ENCODE measurements around the gene WBP1L. TPM values are rescaled to one million over a fixed set of nuclear protein-coding genes. Genes with fewer than 3 reads are reported as not detected.

Gene WBP1L
- total RNA-seq, 1 donor from 2014 or later, result 29.6 TPM

DNA sequence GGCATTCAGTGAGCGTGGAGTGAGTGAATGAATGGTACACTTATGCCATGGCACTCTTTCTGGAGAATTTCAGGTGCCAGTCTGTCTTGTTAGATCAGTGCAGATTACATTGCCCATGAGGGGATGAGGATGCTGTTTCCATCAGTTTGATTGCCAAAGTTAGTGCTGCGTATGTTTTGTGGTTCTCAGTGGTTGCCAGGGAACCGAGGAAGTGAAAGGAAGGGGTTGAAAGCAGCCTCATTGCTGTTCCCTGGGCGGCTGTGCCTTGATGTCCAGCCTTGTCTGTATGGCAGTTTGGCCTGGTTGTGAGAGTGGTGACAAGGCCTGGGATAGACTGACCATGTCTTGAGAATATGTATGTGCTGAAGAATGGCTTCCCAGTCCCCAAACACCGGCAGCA, 30.2 kb downstream of the WBP1L start:
- Mint-ChIP-seq H3K27ac (ENCODE audit: unreplicated experiment) (no peak overlapping the region), H3K9me3 (ENCODE audit: unreplicated experiment) (peaks cover 6% of the 10 kb centered on the region), H3K36me3 (ENCODE audit: unreplicated experiment) (no peaks in the 10 kb centered on the region), H3K4me3 (ENCODE audit: unreplicated experiment) (no peak overlapping the region), H3K4me1 (ENCODE audit: low read depth, unreplicated experiment) (peaks cover 18% of the 10 kb centered on the region), H3K27me3 (ENCODE audit: unreplicated experiment) (peaks cover 6% of the 10 kb centered on the region)
- no peak for DNase-seq
- TF ChIP-seq, protein P1, sequence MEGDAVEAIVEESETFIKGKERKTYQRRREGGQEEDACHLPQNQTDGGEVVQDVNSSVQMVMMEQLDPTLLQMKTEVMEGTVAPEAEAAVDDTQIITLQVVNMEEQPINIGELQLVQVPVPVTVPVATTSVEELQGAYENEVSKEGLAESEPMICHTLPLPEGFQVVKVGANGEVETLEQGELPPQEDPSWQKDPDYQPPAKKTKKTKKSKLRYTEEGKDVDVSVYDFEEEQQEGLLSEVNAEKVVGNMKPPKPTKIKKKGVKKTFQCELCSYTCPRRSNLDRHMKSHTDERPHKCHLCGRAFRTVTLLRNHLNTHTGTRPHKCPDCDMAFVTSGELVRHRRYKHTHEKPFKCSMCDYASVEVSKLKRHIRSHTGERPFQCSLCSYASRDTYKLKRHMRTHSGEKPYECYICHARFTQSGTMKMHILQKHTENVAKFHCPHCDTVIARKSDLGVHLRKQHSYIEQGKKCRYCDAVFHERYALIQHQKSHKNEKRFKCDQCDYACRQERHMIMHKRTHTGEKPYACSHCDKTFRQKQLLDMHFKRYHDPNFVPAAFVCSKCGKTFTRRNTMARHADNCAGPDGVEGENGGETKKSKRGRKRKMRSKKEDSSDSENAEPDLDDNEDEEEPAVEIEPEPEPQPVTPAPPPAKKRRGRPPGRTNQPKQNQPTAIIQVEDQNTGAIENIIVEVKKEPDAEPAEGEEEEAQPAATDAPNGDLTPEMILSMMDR (IDR thresholded peaks at IDR 0.05; ENCODE audit: partially characterized antibody, unreplicated experiment), result no peak

DNA sequence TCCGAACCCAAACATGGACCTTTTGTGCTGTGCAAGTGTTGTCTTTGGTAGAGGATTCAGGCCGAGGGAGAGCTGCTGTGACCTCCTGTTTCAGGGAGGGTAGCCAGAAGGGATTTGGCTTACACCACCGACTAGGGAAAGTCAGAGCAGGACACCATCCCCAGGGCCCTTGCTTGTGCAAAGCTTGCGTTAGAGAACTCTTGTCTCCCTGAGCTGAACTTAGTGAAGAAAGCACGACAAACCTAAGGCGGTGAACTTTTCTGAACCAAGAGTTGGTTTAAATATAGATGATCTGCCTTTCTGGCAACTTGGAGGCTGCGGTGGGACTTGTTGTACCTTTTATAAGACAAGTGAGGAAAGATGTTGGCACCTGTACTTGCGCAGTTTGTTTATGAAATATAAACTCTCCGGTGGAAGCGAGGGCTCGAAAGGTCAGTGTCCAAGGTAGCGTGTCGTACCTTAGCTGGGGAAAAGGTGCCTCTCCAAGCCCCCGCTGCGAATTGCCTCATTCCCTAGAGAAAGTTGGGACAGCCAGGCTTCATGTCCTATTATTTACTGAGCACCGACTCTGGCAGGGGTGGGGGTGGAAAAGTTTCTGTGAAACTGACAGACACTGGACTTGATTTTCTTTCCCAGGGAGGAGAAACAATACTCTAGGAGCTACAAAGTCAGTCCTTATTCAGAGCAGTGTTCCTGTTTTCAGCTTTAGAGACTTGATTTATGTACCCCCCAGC, 31.6 kb downstream of the WBP1L start:
- no peaks in the 10 kb centered on the region for H3K36me3 Mint-ChIP-seq (ENCODE audit: unreplicated experiment)
- peaks cover 18% of the 10 kb centered on the region for H3K4me1 Mint-ChIP-seq (ENCODE audit: low read depth, unreplicated experiment)
- no peak overlapping the region for H3K27ac Mint-ChIP-seq (ENCODE audit: unreplicated experiment)
- H3K4me3 Mint-ChIP-seq (ENCODE audit: unreplicated experiment), result no peak overlapping the region
- TF ChIP-seq, protein P1 (IDR thresholded peaks at IDR 0.05; ENCODE audit: partially characterized antibody, unreplicated experiment), result no peak
- H3K27me3 Mint-ChIP-seq (ENCODE audit: unreplicated experiment), result peaks cover 6% of the 10 kb centered on the region
- H3K9me3 Mint-ChIP-seq (ENCODE audit: unreplicated experiment), result peaks cover 6% of the 10 kb centered on the region
- no peak for DNase-seq

DNA sequence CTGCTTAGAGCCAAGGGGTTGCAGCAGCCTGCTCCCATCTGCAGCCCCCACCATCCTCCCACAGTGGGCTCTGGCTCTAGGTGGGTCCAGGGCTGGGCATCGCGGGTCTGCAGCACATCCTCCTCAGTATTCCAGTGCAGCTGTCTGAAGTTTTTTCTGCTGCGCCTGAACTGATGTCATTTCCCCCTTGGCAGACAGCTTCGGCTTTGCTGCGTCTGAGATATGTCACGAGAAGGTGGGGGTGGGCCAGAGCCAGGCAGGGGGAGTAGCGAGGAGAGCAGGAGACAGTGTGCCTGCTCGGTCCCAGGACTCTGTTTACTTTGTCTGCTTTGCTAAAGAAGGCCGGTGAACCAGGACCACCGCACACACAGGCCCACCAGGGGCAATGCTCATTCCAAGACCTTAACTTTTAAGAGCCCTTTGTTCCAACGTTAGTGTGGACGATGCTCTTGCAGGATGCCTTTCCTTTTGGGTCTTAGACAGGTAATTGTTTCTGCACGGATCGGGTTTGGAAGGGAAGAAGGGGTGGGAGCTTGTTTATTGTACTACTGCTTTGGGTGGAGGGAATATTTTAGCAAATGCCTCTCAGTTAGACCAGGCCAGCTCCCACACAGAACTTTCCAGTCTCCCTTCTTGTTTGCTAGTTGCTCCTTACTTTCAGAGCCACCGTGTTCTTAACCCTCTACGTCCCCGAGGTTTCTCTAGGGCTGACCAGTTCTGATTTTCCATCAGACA, 32.4 kb downstream of the WBP1L start:
- H3K36me3 Mint-ChIP-seq (ENCODE audit: unreplicated experiment), result no peaks in the 10 kb centered on the region
- no peak for DNase-seq
- TF ChIP-seq, protein P1 (IDR thresholded peaks at IDR 0.05; ENCODE audit: partially characterized antibody, unreplicated experiment), result no peak
- H3K27me3 Mint-ChIP-seq (ENCODE audit: unreplicated experiment), result peaks cover 6% of the 10 kb centered on the region
- H3K27ac Mint-ChIP-seq (ENCODE audit: unreplicated experiment), result no peak overlapping the region
- H3K4me3 Mint-ChIP-seq (ENCODE audit: unreplicated experiment), result peak overlapping the region; percentile 3
- peaks cover 6% of the 10 kb centered on the region for H3K9me3 Mint-ChIP-seq (ENCODE audit: unreplicated experiment)
- peaks cover 18% of the 10 kb centered on the region for H3K4me1 Mint-ChIP-seq (ENCODE audit: low read depth, unreplicated experiment)

DNA sequence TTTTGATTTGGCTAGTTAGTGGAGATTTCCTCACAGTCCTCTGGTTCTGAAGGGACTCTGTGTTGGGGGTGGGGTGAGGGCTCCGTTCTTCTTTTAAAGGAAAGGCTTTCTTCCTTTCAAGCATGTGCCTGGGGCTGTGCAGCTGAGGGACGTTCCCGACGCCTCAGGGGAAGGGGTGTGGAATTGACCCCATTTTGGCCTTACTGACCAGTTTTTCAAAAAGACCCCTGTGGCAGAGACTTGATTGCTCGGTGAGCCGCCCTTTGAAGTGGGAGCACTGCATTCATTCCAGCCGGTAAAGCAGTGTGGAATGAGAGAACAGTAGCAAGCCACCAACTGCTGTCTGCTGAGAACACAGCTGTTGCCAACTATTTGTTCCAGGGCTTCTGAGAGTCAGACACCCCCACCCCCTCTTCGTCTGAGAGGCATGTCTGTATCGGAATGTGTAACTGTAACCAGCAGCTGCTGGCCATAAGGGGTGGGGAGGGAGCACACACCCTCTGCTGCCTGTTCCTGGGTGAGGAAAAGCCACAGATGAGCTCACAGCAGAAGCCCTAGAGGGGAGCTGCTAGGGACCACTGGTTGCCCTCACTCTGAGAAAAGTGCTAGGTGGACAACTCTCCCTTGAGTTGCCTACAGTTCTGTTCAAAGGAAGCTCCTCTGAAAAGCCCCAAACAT, 33.2 kb downstream of the WBP1L start:
- no peak overlapping the region for H3K27ac Mint-ChIP-seq (ENCODE audit: unreplicated experiment)
- TF ChIP-seq, protein P1 (IDR thresholded peaks at IDR 0.05; ENCODE audit: partially characterized antibody, unreplicated experiment), result no peak
- DNase-seq, result peak; percentile 41
- H3K4me3 Mint-ChIP-seq (ENCODE audit: unreplicated experiment), result no peak overlapping the region
- peaks cover 18% of the 10 kb centered on the region for H3K4me1 Mint-ChIP-seq (ENCODE audit: low read depth, unreplicated experiment)
- peaks cover 6% of the 10 kb centered on the region for H3K9me3 Mint-ChIP-seq (ENCODE audit: unreplicated experiment)
- H3K36me3 Mint-ChIP-seq (ENCODE audit: unreplicated experiment), result no peaks in the 10 kb centered on the region
- peaks cover 9% of the 10 kb centered on the region for H3K27me3 Mint-ChIP-seq (ENCODE audit: unreplicated experiment)

All from glutamatergic neuron (in vitro differentiated cells).